Immature natural killer cell (primary cell): ENCODE measurements around the gene ZNF18. TPM values are rescaled to one million over a fixed set of nuclear protein-coding genes. Genes with fewer than 3 reads are reported as not detected.
"Not testable (repeated sequence)": the region's sequence is repeated elsewhere in the genome, so short reads cannot be mapped to it uniquely, and the experiment has no call there.

Experiments used
- DNase-seq, 3 donors: peaks; one replicate each; pipeline ENCODE4 v3.0.0; 2022; ENCODE audit warnings: mixed read lengths in 1 of 3
- H3K27ac Mint-ChIP-seq, 6 donors: one replicate each; pipeline ENCODE4 v1.8.0; 2020; ENCODE audit warnings: mixed read lengths in 6 of 6, mild to moderate bottlenecking in 5 of 6, inconsistent platforms in 4 of 6, moderate library complexity in 3 of 6
- H3K27me3 Mint-ChIP-seq, 3 donors: one replicate each; pipeline ENCODE4 v1.8.0; 2020 to 2021; ENCODE audit warnings: low read depth in 3 of 3, mild to moderate bottlenecking in 3 of 3, mixed read lengths in 3 of 3, moderate library complexity in 3 of 3, inconsistent platforms in 1 of 3
- H3K36me3 Mint-ChIP-seq, 3 donors: one replicate each; pipeline ENCODE4 v1.8.0; 2020; ENCODE audit warnings: mixed read lengths in 3 of 3, inconsistent platforms in 2 of 3, mild to moderate bottlenecking in 2 of 3
- H3K4me1 Mint-ChIP-seq, 2 donors: one replicate each; pipeline ENCODE4 v1.8.0; 2020; ENCODE audit warnings: inconsistent platforms in 2 of 2, mild to moderate bottlenecking in 2 of 2, mixed read lengths in 2 of 2, moderate library complexity in 1 of 2
- H3K4me3 Mint-ChIP-seq, 5 donors: one replicate each; pipeline ENCODE4 v1.8.0; 2020; ENCODE audit warnings: mild to moderate bottlenecking in 5 of 5, mixed read lengths in 5 of 5, inconsistent platforms in 3 of 5, moderate library complexity in 3 of 5
- H3K9me3 Mint-ChIP-seq, 6 donors: one replicate each; pipeline ENCODE4 v1.8.0; 2020; ENCODE audit warnings: mild to moderate bottlenecking in 6 of 6, mixed read lengths in 6 of 6, inconsistent platforms in 4 of 6, moderate library complexity in 3 of 6
- polyA plus RNA-seq, 3 donors: library from polyadenylated mRNA; unstranded; fragments of 300-500 nt; fragmentation: Illumina TruSeq; gene quantifications; one replicate each; pipeline ENCODE4 v1.2.3, GENCODE V29; 2021

The ZNF18 gene
- polyA plus RNA-seq, 3 donors from 2014 or later = 4.4 to 10.6 (median 8.2) TPM

GRCh38 chr17:11969565-11969964 lies 27.7 kb downstream of the ZNF18 start:
- H3K36me3 Mint-ChIP-seq = peaks cover 38 to 54% (median 54%) of the 10 kb centered on the region in 3 donors
- DNase-seq = no peak
- H3K4me1 Mint-ChIP-seq = no peaks in the 10 kb centered on the region
- H3K27ac Mint-ChIP-seq = no peak overlapping the region
- H3K9me3 Mint-ChIP-seq = peaks cover 9 to 43% (median 24%) of the 10 kb centered on the region in 6 donors
- H3K27me3 Mint-ChIP-seq = peaks cover 0 to 6% (median 0%) of the 10 kb centered on the region in 3 donors
- H3K4me3 Mint-ChIP-seq = no peak overlapping the region

- Mint-ChIP-seq H3K9me3 (peaks cover 0 to 29% (median 12%) of the 10 kb centered on the region in 6 donors), H3K36me3 (peaks cover 26 to 45% (median 33%) of the 10 kb centered on the region in 3 donors), H3K27ac (no peak overlapping the region), H3K4me1 (no peaks in the 10 kb centered on the region), H3K27me3 (no peaks in the 10 kb centered on the region), H3K4me3 (no peak overlapping the region)
- DNase-seq = no peak
Measured at GRCh38 chr17:11954936-11955335, 42.3 kb downstream of the ZNF18 start.

DNA sequence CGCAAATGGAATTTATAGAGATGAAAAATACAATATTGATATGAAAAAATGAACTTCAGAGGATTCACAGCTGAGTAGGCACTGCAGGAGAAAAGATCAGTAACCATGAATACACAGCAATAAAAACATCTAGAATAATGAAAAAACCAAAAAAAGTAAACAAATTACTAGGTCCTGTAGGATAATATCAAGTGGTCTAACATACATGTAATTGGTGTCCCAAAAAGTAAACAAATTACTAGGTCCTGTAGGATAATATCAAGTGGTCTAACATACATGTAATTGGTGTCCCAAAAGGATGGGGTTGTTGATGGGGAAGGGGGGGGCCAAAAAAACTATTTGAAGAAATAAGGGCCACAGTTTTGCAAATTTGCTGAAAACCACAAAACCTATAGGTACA lies 43.4 kb downstream of the ZNF18 start:
- DNase-seq = no peak
- Mint-ChIP-seq H3K27me3 (no peaks in the 10 kb centered on the region), H3K4me3 (no peak overlapping the region), H3K4me1 (no peaks in the 10 kb centered on the region), H3K27ac (no peak overlapping the region), H3K36me3 (peaks cover 26 to 45% (median 33%) of the 10 kb centered on the region in 3 donors), H3K9me3 (peaks cover 0 to 29% (median 12%) of the 10 kb centered on the region in 6 donors)

GRCh38 chr17:11952610-11953009 lies 44.7 kb downstream of the ZNF18 start:
- Mint-ChIP-seq H3K4me1 (no peaks in the 10 kb centered on the region), H3K27ac (no peak overlapping the region), H3K9me3 (peaks cover 0 to 29% (median 12%) of the 10 kb centered on the region in 6 donors), H3K36me3 (peaks cover 19 to 34% (median 23%) of the 10 kb centered on the region in 3 donors), H3K27me3 (no peaks in the 10 kb centered on the region), H3K4me3 (no peak overlapping the region)
- DNase-seq = no peak

GRCh38 chr17:11950771-11951519 lies 46.3 kb downstream of the ZNF18 start:
- Mint-ChIP-seq H3K9me3 (peaks cover 0 to 25% (median 12%) of the 10 kb centered on the region in 6 donors), H3K4me3 (no peak overlapping the region)
- DNase-seq = no peak

GRCh38 chr17:11949571-11949970 lies 47.7 kb downstream of the ZNF18 start:
- H3K4me1 Mint-ChIP-seq, DNase-seq, H3K27ac Mint-ChIP-seq, H3K27me3 Mint-ChIP-seq, H3K4me3 Mint-ChIP-seq: not testable (repeated sequence)
- H3K36me3 Mint-ChIP-seq = peaks cover 7 to 16% (median 8%) of the 10 kb centered on the region in 3 donors
- peaks cover 1 to 15% (median 12%) of the 10 kb centered on the region in 6 donors for H3K9me3 Mint-ChIP-seq

More at GRCh38 chr17:11950771-11951519, 46.3 kb downstream of the ZNF18 start:
- Mint-ChIP-seq H3K36me3 (peaks cover 14 to 27% (median 16%) of the 10 kb centered on the region in 3 donors), H3K4me1 (no peaks in the 10 kb centered on the region), H3K27ac (no peak overlapping the region), H3K27me3 (no peaks in the 10 kb centered on the region)

DNA sequence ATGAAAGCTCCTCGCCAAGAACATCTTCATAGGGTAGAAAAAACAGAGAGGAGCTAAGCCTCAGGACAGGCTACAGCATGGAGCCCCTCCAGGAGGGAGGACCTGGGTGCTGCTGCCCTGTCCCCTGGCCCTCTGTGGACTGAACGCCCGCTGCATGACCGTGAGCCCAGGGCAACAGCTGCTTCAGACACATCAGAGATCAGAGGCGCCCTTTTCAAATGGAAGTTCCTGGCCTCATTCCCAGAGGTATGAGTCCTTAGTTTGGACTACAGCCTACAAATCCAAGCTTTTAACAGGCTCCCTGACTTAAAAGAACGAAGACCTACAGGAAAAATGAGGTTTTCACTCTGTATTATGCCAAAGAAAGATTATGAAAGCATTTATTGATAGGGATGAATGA lies 48.5 kb downstream of the ZNF18 start:
- H3K4me1 Mint-ChIP-seq = no peaks in the 10 kb centered on the region
- peaks cover 1 to 7% (median 5%) of the 10 kb centered on the region in 6 donors for H3K9me3 Mint-ChIP-seq
- H3K27ac Mint-ChIP-seq = no peak overlapping the region
- H3K27me3 Mint-ChIP-seq = peaks cover 0 to 3% (median 0%) of the 10 kb centered on the region in 3 donors
- DNase-seq = no peak
- no peak overlapping the region for H3K4me3 Mint-ChIP-seq
- H3K36me3 Mint-ChIP-seq = peaks cover 2 to 16% (median 2%) of the 10 kb centered on the region in 3 donors

GRCh38 chr17:11944587-11944986 lies 52.7 kb downstream of the ZNF18 start:
- no peak overlapping the region for H3K4me3 Mint-ChIP-seq
- H3K27ac Mint-ChIP-seq = no peak overlapping the region

DNA sequence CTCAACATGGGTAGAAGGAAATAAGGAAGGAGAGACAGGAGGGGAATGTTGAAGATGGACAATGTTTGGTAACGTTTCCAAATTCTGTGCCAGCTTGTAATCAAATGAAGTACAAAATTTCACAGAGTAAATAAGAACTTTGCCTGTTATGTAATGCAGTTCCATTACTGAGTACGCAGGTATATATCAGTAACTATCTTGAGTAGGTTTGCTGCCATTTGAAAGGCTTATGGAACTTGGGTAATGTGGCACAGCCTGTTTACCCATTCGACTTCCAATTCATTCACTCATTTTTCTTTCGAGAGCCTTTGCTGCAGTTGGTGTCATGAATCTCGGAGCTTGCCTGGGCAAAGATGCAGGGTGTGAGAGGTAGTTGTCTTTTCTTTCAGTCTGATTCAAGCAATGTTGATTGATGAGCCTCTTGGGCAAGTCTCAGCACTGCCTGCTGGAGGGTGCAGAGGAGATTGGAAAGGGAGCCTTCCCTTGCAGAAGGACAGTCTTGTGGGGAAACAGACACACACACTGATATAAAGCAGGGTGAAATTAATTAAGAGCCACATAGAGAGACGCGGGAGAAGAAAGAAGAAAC lies 53.4 kb downstream of the ZNF18 start:
- Mint-ChIP-seq H3K4me1 (no peaks in the 10 kb centered on the region), H3K36me3 (peaks cover 0 to 3% (median 0%) of the 10 kb centered on the region in 3 donors)

More at GRCh38 chr17:11944587-11944986, 52.7 kb downstream of the ZNF18 start:
- Mint-ChIP-seq H3K36me3 (peaks cover 0 to 3% (median 0%) of the 10 kb centered on the region in 3 donors), H3K27me3 (peaks cover 0 to 6% (median 5%) of the 10 kb centered on the region in 3 donors), H3K9me3 (peaks cover 0 to 3% (median 0%) of the 10 kb centered on the region in 6 donors), H3K4me1 (no peaks in the 10 kb centered on the region)
- no peak for DNase-seq

DNA sequence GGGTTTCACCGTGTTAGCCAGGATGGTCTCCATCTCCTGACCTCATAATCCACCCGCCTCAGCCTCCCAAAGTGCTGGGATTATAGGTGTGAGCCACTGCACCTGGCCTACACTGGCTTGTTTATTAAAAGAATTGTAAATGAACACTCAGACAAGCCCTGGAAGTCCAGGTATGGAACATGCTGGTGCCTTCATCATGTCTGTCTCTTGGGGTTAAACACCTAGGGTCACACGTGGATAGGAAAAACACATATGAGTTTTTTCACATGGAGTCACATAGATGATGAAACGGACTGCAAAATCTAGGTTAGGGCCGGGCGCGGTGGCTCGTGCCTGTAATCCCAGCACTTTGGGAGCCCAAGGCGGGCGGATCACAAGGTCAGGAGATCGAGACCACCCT lies 54.2 kb downstream of the ZNF18 start:
- H3K4me3 Mint-ChIP-seq, H3K27ac Mint-ChIP-seq, H3K27me3 Mint-ChIP-seq, H3K4me1 Mint-ChIP-seq, DNase-seq, H3K9me3 Mint-ChIP-seq, H3K36me3 Mint-ChIP-seq: not testable (repeated sequence)

More for the DNA sequence above, 53.4 kb downstream of the ZNF18 start:
- Mint-ChIP-seq H3K9me3 (peaks cover 0 to 3% (median 0%) of the 10 kb centered on the region in 6 donors), H3K4me3 (no peak overlapping the region), H3K27ac (no peak overlapping the region), H3K27me3 (peaks cover 0 to 6% (median 5%) of the 10 kb centered on the region in 3 donors)
- no peak for DNase-seq

DNA sequence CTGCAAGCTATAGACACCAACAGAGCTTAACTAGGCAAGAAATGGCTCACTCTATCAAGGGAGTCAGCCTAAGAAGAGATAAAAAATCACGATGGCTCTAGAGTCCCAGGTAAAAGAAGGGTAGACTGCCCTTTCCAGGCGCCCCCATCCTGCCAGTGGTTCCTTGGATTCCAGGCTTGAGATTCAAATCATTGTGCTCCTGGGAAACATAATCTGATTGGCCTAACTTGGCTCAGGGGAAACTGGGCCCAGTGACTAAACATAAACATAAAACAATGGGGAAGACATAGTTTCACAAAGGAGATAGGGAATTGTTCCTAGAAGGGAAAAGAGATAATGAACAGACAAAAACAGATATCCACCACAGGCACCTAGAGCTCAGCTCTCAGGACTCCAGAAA lies 56.4 kb downstream of the ZNF18 start:
- Mint-ChIP-seq H3K27me3 (peaks cover 0 to 6% (median 5%) of the 10 kb centered on the region in 3 donors), H3K4me3 (no peak overlapping the region), H3K27ac (no peak overlapping the region), H3K4me1 (no peaks in the 10 kb centered on the region), H3K9me3 (peaks cover 0 to 3% (median 0%) of the 10 kb centered on the region in 6 donors), H3K36me3 (peaks cover 0 to 3% (median 0%) of the 10 kb centered on the region in 3 donors)
- no peak for DNase-seq

- Mint-ChIP-seq H3K27ac (no peak overlapping the region), H3K27me3 (no peaks in the 10 kb centered on the region), H3K36me3 (no peaks in the 10 kb centered on the region), H3K4me3 (no peak overlapping the region), H3K4me1 (no peaks in the 10 kb centered on the region), H3K9me3 (no peaks in the 10 kb centered on the region)
- no peak for DNase-seq
Measured at GRCh38 chr17:11935734-11936406, 61.4 kb downstream of the ZNF18 start.

GRCh38 chr17:11932337-11932898 lies 64.9 kb downstream of the ZNF18 start:
- Mint-ChIP-seq H3K4me3 (no peak overlapping the region), H3K27me3 (peaks cover 0 to 2% (median 0%) of the 10 kb centered on the region in 3 donors), H3K4me1 (no peaks in the 10 kb centered on the region), H3K36me3 (no peaks in the 10 kb centered on the region), H3K27ac (no peak overlapping the region), H3K9me3 (no peaks in the 10 kb centered on the region)
- DNase-seq = no peak
